DND-41 (cell line): ENCODE measurements around the gene MGST2.

Experiments
- ATAC-seq: fragments of 200-7000 bp; cut with Tn5 transposase; 3 replicates; pipeline ENCODE4 v1.9.1; 2021; ENCODE audit warnings: low read depth; ENCODE audit not compliant: insufficient read depth
- DNase-seq: peaks from one replicate; pipeline ENCODE4 v3.0.0-alpha.2; 2020
- H2AFZ ChIP-seq: 2 replicates; pipeline ENCODE4 v1.6.0; 2012; ENCODE audit warnings: low read depth, low read length
- H3K27ac ChIP-seq: 2 replicates; pipeline ENCODE4 v1.5.1; 2012; ENCODE audit warnings: low read length, inconsistent platforms
- H3K27me3 ChIP-seq: fragments of 200-600 bp; sonication (generic); 2 replicates; pipeline ENCODE4 v1.6.0; 2012; ENCODE audit warnings: low read length, mild to moderate bottlenecking, inconsistent platforms; ENCODE audit not compliant: insufficient read depth, poor library complexity
- H3K36me3 ChIP-seq: 2 replicates; pipeline ENCODE4 v1.5.1; 2012; ENCODE audit warnings: low read length, inconsistent platforms; ENCODE audit not compliant: insufficient read depth
- H3K4me1 ChIP-seq: 2 replicates; pipeline ENCODE4 v1.5.1; 2012; ENCODE audit warnings: mild to moderate bottlenecking, low read length; ENCODE audit not compliant: insufficient read depth
- H3K4me2 ChIP-seq: 2 replicates; pipeline ENCODE4 v1.6.0; 2012; ENCODE audit warnings: mild to moderate bottlenecking, moderate library complexity, low read length, inconsistent platforms; ENCODE audit not compliant: insufficient read depth
- H3K4me3 ChIP-seq, 2 experiments: fragments of 200-600 bp in 1 of 2; shearing (Covaris generic) in 1 of 2; 2 replicates each; pipeline ENCODE4 v1.5.1; 2012 to 2016; ENCODE audit warnings: inconsistent platforms in 2 of 2, low read length in 2 of 2, mild to moderate bottlenecking in 2 of 2, low read depth in 1 of 2, moderate library complexity in 1 of 2
- H3K79me2 ChIP-seq: 2 replicates; pipeline ENCODE4 v1.6.0; 2012; ENCODE audit warnings: low read length, inconsistent platforms; ENCODE audit not compliant: insufficient read depth
- H3K9ac ChIP-seq: 2 replicates; pipeline ENCODE4 v1.6.0; 2012; ENCODE audit warnings: low read depth, mild to moderate bottlenecking, inconsistent platforms, low read length, moderate library complexity
- H3K9me3 ChIP-seq: 2 replicates; pipeline ENCODE4 v1.5.1; 2012; ENCODE audit warnings: low read length, moderate library complexity, mild to moderate bottlenecking, inconsistent platforms; ENCODE audit not compliant: insufficient read depth, severe bottlenecking
- H4K20me1 ChIP-seq: 2 replicates; pipeline ENCODE4 v1.6.0; 2012; ENCODE audit warnings: low read length; ENCODE audit not compliant: insufficient read depth
- CTCF ChIP-seq: IDR thresholded peaks from 2 replicates; pipeline ENCODE4 v1.5.1; 2012; ENCODE audit warnings: borderline replicate concordance, low read length, moderate library complexity, mild to moderate bottlenecking; ENCODE audit not compliant: poor library complexity, severe bottlenecking; ENCODE audit errors: extremely low read depth
- EZH2 ChIP-seq: IDR thresholded peaks from 3 replicates; pipeline ENCODE4 v1.6.1; 2012; ENCODE audit warnings: borderline replicate concordance, low read depth, mild to moderate bottlenecking, moderate library complexity, low read length, inconsistent platforms; ENCODE audit not compliant: severe bottlenecking

The MGST2 gene

GRCh38 chr4:139686130-139686529 is 20.5 kb downstream of the MGST2 start:
- Histone ChIP-seq H4K20me1 (no peaks in the 10 kb centered on the region), H3K4me1 (no peaks in the 10 kb centered on the region), H3K9me3 (no peaks in the 10 kb centered on the region), H3K4me2 (no peak overlapping the region), H3K9ac (no peak overlapping the region), H3K27me3 (no peaks in the 10 kb centered on the region), H3K79me2 (no peaks in the 10 kb centered on the region), H2AFZ (no peak overlapping the region), H3K27ac (no peak overlapping the region), H3K4me3 (no peak overlapping the region), H3K36me3 (peaks cover 23% of the 10 kb centered on the region; the same call in 1 of the 2 replicates)
- TF ChIP-seq CTCF (no peak), EZH2 (no peak)
- DNase-seq (no peak), ATAC-seq (no peak)

DNA sequence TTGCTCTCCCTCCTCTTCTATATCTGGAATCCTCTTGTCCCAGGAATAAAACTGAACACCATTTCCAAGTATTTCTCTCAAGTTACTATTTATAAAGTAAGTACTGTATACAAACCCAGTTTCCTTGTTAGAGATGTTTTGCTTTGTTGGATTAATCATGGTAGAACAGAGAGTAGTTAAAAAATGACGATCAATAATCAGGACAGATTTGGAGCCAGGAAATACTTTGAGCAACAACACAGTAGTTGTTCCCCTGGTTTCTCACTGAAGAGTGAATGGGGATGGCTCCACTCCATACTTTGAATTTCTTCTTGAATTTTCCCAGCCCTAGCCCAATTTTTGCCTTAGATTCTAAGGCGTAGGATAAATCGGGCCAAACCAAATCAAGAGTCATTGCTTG is 21.4 kb downstream of the MGST2 start:
- no peaks in the 10 kb centered on the region for H3K4me1 ChIP-seq
- no peak for ATAC-seq
- H3K27me3 ChIP-seq = no peaks in the 10 kb centered on the region
- H3K4me3 ChIP-seq = no peak overlapping the region
- no peak overlapping the region for H3K27ac ChIP-seq
- H3K4me2 ChIP-seq = no peak overlapping the region
- TF ChIP-seq CTCF = no peak
- no peak for TF ChIP-seq EZH2
- no peak for DNase-seq
- no peak overlapping the region for H3K9ac ChIP-seq
- H3K9me3 ChIP-seq = no peaks in the 10 kb centered on the region
- H3K36me3 ChIP-seq = peaks cover 23% of the 10 kb centered on the region; the same call in 1 of the 2 replicates
- H3K79me2 ChIP-seq = no peaks in the 10 kb centered on the region
- no peak overlapping the region for H2AFZ ChIP-seq
- no peaks in the 10 kb centered on the region for H4K20me1 ChIP-seq

- Histone ChIP-seq H3K9ac (no peak overlapping the region), H3K36me3 (peaks cover 15% of the 10 kb centered on the region; the same call in 1 of the 2 replicates), H3K4me1 (no peaks in the 10 kb centered on the region), H3K27me3 (no peaks in the 10 kb centered on the region), H3K9me3 (no peaks in the 10 kb centered on the region), H2AFZ (no peak overlapping the region), H3K27ac (no peak overlapping the region), H3K4me2 (no peak overlapping the region), H3K4me3 (no peak overlapping the region), H3K79me2 (no peaks in the 10 kb centered on the region), H4K20me1 (no peaks in the 10 kb centered on the region)
- DNase-seq (no peak), ATAC-seq (no peak)
- no peak for TF ChIP-seq EZH2
- no peak for TF ChIP-seq CTCF
These were observed 23.6 kb downstream of the MGST2 start for GRCh38 chr4:139689093-139689722.

DNA sequence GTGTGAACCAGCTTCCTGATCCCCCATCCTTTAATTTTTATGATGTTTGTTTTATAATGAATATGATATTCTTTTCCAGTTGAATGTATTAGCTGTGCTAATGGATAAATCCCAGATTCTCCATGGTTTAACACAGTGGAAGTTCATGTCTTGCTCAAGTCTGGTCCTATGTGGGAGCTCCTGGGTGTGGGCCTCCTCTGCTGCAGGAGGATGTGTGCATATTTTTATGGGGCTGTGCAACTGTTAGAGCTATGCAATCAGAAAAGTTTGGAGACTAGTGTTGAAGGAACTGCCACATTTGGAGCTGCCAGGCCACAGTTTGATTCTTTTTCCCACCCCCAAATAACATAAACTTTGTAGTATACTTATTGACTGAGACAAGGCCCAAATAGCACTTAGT is 24.8 kb downstream of the MGST2 start:
- Histone ChIP-seq H3K4me2 (no peak overlapping the region), H3K4me3 (no peak overlapping the region), H3K27ac (no peak overlapping the region), H3K27me3 (no peaks in the 10 kb centered on the region), H3K9ac (no peak overlapping the region), H3K9me3 (no peaks in the 10 kb centered on the region), H3K79me2 (no peaks in the 10 kb centered on the region), H4K20me1 (no peaks in the 10 kb centered on the region), H3K4me1 (no peaks in the 10 kb centered on the region), H2AFZ (no peak overlapping the region), H3K36me3 (peaks cover 9% of the 10 kb centered on the region; the same call in 1 of the 2 replicates)
- no peak for TF ChIP-seq CTCF
- no peak for TF ChIP-seq EZH2
- ATAC-seq (no peak), DNase-seq (no peak)
